NCI-H1436 (cell line): Measurements from ENCODE around the gene STARD13.

Experiments used
- DNase-seq: peaks from one replicate; lab custom pipeline; 2025; lab: John Stamatoyannopoulos, UW

Gene STARD13

DNA sequence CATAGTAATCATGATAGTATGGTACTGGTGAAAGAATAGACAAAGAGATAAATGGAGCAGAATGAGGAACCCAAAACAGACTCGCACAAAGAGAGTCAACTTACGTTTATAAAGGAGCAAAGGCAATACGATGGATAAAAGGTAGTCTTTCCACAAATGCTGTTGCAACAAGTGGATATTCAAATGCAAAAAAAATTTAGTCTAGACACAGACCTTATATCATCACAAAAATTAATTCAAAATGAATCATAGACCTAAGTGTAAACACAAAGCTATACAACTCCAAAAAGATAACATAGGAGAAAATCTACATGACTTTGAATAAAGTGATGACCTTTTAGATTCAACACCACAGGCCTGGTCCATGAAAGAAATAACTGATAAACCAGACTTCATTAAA is 137.7 kb downstream of the STARD13 start:
- no peak for DNase-seq

DNA sequence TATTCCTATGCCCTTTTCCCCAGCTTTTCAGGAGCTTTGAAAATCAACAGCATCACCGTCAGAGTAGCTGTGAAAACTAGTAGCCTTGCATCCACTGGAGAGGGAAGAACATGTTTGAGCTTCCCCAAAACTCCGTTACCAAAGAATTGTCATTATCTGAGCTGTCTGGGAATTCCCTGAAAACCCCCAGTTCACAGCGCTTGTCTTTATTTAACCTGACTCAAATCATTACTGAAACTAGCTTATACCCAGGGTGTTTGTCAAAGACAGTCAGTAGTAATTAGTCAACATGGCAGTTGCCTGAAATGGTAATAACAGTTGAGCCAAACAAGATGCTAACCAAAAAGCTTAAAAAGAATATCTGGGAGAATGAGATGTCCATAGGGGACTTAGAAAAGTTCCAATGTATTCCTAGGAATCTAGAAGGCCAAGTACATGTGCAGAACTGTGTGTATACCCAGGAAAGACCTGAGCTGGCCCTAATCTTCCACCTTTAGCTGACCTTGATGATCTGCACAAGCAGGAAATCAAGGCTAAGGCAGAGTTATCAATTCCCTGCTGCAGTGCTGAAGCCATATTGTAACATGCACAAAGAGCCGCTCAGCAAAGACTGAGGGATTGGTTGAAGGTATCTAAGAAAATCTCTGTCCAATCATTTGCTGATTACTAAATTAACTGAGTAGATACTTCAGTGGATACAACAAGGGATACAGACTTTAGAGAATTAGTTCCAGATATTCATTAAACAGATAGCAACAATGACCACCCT is 138.5 kb downstream of the STARD13 start:
- DNase-seq = no peak

DNA sequence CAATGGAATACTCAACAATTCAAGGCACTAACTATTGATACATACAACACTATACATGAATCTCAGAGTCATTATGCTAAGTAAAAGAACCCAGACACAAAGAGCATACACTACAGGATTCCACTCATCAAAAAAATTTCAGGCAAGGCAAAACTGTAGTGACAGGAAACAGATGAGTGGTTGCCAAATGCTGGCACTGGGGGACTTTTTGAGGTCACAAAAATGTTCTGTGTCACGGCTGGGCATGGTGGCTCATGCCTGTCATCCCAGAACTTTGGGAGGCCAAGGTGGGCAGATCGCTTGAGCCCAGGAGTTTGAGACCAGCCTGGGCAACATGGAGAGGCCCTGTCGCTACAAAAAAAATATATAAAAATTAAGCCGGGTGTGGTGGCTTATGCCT is 139.9 kb downstream of the STARD13 start:
- DNase-seq = no peak

DNA sequence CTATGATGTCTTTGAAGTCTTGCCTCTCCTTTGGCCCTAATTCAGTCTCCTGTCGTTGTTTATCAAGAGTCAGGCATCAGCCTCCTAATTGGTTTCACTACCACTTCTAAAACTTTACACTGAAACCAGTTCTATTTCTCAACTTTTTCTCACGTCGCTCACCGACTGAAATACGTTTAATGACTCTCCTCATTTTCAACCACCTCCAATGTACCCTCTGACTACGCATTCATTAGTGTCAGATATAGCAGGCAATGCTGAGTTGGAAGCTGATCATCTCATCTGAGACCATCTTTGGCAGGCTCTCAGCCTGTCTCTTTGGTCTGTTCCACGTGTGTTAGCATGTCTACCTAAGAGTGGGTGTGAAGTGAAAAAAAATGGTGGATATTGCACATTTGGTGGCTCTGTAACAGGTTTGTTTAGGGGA is 141.2 kb downstream of the STARD13 start:
- DNase-seq = no peak

DNA sequence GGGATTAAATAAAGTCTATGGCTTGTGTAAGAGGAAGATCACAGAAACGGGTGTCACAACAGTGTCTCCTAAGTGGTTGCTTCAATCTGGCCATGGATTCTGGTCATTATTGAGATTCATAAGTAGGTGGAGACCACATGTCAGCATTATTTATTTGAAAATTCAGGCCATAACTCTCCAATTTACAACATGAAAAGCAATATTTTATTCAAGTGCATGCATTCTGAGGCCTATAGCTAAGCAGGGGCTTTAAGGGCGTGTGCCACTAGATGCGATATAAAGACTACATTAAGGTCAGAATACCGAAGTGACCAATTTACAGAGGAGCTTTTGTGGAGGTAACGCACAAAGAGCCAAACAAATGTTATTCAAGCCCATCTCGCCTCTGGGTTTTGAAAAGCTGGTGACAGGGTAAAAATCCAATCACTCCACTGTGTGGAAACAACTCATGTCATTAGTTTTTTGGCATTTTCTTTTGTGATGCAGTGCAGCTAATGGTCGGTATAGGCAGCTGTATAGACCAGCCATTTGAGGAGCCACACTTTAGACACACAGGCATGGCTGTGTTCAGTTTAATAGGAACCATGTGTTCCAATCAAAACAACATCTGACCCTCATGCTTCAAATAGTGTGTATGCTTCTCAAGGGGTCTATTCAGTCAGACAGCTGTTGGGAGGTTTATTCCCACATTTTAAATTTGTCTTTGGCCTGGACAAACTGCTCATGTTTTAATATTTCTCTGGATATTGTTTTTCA is 145.6 kb downstream of the STARD13 start:
- DNase-seq = no peak

DNA sequence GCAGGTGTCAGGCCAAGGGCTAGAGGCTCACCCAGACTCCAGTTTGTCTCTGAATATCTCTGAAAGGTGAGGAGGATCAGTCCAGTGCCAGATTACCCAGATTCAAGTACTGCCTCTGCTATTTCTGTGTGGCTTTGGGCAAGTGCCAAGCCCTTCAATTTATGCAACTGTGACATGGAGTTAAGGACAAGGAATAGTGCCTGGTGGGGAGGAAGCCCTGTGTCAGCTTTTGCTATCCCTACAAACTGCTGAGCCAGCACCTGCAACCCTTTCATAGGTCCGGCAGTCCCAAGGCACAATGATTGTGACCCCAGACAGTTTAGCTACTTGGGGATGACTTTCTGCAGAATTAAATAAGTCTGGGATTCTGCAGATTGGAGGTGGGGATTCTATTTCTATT is 146.4 kb downstream of the STARD13 start:
- DNase-seq = no peak

DNA sequence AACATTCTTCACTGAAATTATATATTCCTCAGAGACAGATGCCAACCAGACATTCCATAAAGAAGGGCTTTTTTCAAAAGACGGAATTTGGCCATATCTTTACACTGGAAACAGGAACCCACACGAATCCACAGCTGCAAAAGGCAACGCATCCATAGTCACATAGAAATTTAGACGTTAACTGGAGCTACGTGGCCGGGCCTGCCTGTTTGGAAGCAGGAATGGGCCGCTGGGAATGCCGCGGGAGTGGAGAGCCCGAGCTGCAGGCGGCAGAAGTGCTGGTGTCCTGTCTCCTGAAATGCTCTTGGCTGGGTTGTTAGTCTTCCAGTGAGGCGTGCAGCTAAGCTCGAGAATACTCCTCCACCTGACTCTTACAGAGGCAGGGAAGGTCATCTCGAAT is 147.1 kb downstream of the STARD13 start:
- no peak for DNase-seq

DNA sequence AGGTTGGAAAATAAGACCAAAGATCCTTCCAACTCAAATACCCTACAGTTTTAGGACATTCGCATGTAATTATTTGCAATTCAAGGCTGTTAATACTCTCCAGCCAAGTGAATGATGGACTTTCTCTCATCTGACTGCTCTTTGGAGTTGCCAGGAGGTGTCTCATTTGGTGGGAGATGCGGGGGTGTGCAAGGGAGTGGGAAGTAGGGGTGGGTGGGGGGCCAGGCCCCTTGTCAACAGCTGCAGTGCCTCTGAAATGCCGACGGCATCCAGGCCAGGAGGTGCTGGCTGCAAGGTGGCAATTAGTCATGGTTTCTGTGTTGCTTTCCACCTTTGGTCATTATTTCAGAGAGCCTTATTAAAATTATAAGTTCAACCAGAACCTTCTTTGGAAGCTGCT is 147.8 kb downstream of the STARD13 start:
- no peak for DNase-seq

DNA sequence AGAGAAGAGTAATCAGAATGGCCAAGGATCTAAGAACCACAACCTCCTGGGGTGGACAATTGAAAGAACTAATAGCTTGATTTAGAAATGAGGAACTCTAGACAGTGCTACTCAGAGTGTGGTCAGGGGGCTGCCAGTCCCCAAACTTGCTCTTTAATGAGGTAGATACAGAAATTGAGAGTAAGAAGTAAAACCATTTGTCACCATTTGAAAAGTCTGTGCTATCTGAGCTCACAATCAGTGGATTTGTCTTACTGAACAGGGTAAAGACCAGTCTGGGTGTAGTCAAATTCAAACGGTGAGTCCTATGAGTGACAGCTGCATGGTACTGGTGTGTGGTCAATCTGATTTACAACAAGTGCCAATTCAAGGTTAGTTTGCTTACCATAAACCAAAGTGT is 150.5 kb downstream of the STARD13 start:
- no peak for DNase-seq

DNA sequence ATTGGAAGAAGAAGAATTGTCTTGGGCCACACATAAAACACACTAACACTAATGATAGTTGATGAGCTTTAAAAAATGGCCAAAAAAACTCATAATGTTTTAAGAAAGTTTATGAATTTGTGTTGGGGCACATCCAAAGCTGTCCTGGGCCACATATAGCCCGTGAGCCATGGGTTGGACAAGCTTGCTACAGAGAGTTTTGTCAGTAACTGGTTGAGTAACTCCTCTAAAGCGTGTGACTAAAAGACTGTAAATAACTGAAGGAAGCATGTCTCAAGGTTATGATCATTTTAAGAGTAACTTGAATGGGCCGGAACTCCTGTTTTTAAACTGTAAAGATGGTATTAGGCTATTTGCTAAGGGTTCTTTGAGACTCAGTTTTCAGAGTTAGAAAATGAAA is 151.3 kb downstream of the STARD13 start:
- DNase-seq = no peak

DNA sequence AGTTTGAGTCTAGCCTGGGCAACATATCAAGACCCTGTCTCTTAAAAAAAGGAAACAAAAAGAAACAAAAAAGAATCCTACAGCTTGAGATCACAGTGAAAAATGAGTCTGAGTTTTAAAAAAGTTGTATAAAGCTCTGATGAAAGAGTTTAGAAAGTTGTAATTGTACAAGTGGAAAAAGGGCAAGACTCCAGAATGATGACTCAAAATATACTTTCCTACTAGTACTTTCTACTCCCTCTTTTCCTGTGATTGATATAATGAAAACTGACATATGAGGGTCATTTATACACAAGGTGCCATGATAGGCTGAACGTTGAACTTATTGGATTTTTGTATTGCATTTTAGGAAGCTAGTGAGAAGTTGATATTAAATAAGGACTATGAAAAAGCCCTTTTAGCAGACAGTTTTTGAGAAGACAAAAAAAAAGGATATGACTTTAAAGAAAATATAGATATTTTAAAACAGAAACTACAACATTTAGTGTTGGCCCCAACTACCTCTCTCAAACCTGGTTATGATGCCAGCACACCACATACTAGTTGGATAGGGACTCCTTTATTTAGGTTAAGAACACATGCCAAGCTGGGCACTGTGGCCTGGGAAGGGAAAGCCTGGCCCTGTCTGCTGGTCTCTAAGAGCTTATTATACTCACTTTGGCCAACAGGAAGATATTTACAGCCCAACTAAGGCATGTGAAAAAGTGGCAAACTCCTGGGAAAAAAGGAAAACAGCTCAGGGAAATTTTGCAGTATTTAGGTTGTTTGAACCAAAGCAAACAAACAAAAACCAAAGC is 152.7 kb downstream of the STARD13 start:
- no peak for DNase-seq

DNA sequence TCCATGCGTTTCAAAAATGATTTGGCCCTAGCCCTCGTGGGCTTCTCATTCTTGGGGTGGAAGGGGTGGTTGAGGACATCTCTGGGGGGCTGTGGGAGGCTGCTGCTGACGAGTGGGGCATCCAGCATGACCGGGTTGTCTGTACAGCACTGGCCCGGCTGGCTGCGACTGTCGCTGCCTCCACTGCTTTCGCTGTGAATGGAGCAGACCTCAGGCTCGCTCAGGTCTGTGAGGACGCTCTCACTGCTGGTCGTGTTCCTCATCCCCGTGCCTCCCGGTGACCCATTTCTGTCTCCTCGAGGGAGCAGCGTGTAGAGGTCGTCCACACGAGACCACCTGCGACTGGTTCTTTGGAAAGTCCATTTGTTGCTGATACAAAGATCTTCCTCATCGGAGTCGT is 155.7 kb downstream of the STARD13 start:
- DNase-seq = no peak

DNA sequence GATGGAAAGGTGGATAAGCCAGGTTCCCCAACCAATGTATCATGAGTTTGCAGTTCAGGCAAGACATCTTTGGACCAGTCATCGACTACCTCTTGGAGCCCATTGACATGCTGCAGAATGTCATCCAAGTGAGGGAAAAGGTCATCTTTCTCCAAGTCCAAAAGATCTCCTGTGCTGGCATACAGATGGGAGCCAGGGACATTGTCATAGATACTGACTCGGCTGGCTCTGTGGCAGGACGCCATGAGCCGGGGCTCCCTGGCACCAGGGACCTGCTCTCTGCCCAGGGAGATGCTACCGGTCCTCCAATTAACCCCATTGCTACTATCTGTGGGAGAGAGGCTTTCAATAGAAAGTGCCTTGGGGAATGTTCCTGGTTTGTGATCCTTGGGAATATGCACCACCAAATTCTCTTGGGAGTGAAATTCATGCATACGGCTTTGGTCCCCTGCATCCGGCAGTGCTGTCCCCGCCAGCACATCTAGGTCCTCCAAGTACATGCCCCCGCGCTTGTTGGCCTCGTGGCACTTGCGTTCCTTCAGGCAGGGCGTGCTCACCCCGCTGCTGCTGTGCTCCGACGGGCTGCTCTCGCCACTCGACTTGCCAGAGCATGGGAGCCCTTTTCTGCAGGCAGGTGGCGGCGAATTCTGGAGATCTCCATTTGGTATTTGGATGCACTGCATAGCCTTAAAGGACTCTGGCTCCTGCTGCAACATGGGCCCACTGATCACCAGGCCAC is 156.3 kb downstream of the STARD13 start:
- no peak for DNase-seq

DNA sequence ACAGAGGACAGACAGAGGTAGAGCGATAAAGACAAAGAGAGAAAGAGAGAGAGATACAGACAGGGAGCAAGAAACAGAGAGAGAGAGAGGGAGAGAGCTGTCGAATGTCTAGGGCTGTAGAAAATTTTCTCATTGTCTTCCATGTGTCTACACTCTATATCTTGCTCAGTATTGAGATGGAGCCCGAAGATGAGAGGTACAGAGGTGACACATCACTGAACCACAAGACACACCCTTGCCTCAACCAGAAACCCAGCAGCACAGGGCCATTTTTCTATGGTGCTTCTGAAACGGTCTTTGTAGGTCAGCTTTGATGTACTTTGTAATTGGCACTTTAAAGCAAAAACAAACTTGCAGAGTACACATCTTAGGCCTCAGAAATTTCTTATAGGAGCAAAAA is 157.4 kb downstream of the STARD13 start:
- DNase-seq = no peak

DNA sequence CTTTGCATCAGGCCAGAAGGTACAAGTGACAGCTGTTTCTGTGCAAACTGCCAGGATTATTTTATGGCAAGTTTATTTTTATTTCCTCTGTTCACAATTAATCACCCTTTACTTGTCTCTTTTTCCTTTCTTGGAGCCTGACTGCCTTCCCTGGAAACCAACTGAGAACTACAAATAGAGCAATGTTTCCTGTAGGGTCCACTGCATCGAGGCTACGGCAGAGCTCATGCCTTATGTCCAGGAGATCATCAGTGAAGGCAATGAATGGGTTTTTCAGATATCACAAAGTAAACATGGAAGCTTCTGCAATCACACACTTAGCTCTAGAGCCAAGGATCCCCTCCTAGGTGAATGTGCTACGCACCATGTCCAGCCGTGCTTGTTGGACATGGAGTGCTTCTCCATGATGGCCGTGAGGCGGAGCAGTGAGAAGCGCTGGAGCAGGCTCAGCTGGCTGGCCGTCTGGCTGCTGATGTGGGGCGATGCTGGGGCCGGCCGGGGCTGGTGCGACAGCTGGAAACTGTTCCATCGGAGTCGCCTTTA is 158.5 kb downstream of the STARD13 start:
- no peak for DNase-seq

DNA sequence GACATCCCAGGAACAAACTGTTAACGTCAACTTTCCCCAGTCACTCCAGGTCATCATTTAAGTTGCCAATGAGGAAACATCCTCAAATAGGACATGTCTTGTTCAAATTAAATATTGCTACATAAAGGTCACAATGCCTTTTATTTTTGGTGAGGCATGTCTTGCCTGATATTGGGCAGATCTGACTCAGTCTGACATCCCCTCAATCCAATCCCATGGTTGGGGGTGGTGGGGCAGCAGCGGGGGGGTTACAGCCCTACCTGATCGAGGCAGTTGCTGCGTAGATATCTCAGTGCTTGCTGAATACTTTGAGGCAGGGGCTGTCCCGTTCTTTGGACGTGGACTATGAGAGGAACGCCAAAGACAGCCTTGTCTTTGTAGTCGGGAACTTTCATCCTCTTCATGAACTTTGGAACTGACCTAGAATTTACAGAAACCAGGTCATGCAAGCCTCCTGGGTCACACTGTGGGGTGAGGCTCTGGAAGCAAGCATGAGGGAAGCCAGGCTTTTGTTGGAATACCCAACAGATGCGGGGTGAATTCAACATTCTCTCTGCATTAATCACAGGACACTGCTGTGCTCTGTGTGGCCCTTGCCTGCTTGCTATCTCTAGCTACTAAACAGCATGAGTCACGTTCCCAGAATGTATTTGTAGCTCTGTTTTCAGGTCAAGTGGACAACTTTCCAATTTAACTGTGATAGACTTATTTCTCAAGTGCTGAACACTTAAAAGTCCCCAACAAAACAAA is 159.6 kb downstream of the STARD13 start:
- DNase-seq = no peak

DNA sequence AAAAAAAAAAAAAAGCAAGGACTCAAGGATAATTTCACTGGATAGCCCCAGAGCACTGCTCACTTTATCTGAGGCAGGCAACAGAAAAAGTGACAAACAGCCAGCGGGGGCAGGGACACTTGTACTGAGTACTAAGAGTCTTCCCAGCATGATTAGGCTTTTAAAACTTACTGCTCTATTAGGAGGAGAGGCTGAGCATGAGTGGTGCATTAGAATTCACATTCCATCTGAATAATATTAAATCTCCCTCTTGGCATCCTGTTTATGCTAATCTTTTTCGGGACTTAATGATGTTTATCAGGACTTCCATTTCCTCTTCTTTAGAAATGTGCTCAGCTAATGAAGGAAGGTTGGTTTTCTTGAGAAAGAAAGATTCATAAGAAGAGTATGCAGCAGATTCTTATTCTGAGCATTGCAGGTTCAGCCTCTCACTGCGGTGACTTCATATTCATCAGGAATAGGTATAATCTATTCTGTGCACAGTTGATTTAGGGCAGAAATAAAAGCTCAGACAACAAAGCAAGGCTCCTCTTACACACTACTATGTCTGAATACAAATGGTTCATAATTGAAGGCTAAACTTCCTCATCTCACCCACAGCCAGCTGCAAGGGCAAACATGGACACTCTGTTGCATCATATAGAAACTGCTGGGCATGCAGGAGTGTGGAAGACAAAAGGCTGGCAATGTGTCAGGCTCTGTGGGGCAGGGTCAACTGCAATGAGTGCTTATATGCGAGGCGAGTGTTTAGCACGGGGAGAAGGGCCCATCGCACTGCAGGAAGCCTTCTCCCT is 162.3 kb downstream of the STARD13 start:
- peak; percentile 10 for DNase-seq

DNA sequence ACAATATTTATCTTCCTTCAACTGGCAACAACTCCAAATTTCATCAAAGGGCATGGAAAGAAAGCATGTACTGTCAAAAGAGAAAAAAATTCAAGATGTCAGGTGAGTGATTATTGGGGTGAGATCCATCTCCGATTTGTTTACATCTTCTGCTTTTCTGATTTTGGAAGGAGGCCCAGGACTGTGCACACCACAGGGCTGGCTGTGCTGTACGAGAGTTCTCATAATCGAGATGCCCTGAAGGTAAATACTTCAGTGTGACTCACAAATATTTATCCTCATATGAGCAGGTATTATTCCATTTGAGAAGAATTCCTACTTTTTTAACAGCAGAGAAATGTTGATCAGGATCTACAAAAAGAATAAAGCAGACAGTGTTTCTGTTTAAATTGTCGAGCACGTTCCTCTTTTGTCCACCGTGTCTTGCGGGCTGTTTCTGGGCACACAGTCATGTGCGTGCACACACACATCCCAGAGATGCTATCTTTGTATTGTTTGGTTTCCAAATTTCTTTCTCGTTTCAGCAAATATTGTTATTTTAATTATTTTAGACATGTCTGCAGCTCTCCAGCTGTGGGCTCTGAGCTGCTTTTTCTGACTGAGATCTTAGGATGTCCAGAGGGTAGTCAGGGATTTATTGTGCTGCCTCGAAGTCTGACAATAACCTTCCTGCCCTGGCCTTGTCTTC is 165.6 kb downstream of the STARD13 start:
- DNase-seq = no peak

DNA sequence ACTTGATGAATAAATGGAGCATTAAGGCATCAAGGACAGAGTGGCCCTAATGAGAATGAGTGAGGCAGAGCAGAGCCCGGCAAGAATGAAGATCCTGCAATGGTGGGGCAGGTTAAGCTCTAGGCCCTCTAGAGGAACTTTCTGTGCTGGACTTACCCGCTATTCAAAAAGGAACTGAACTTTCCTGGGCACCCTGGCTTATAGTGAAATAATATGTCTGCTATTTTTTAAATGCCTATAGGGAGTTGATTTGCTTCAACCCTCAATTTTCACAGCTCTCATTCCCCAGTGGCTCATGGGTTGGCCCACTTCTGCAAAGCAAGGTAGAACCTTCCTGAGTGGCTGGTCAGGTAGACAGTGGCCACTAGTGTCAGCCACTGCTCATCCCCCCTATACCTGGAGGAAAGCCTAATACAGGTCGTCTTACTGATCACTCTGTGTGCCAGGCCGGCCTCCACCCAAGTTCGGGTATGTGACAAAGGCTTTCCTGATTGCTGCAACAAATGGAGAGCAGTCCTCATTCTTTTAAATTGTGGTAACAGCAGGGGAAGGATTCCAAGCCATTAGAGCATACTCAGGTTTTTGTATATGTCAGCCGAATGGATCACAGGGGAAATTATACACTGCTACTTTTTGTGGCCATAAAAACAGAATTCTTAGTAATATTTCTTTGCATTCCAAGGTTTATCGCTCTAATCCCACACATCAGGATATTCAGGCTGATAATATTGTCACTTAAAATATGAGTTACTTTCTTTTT is 166.4 kb downstream of the STARD13 start:
- no peak for DNase-seq
